ENCODE results near the gene ADRA2A. TPM values are rescaled to one million over a fixed set of nuclear protein-coding genes. Genes with fewer than 3 reads are reported as not detected.

The ADRA2A gene
- total RNA-seq, 1 donor from 2014 or later = 0.07 TPM

DNA sequence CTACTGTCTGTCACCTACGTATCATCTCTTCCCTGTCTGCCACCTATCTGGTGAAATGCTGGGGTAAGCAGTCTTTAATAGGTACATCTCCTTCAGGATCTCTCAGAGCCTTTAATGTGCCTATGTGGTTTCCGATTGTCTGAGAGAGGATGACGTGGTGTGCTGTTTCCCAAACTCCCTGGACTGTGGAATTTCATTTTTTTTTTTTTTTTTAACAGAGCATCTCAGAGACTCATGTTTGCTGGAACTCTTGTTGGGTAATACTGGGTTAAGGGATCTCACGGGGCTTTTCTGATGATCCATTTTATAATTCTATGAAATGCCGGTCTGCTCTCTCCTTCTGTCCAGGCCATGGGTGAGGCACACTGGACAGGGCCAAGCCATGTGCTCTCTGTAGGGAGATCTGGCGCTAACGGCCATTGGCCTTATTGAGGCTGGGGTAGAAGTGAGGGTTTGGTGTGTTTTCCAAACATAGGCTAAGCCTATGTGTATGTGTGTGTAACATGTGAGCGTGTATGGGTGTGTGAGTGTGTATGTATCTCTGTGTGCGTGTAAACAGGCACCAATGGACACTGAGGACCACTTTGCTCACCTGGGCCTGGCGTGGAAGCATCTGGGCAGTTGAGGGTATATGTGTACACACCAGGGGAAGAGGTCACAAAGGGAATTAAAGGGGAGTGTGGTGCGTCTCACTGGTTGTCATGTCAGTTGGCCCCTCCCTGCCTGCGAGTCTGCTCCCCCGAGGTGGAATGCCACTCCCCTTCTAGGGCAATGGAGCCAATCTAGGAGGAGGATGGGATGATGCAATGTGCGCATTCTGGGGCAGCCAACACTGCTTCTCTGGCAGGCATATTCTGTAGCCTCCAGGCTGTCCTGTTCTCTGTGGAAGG, 7.8 kb downstream of the ADRA2A start:
- H3K36me3 Mint-ChIP-seq (ENCODE audit: low read depth) = no peaks in the 10 kb centered on the region
- no peaks in the 10 kb centered on the region for H3K9me3 Mint-ChIP-seq (ENCODE audit: low read depth)
- TF ChIP-seq, protein P1, sequence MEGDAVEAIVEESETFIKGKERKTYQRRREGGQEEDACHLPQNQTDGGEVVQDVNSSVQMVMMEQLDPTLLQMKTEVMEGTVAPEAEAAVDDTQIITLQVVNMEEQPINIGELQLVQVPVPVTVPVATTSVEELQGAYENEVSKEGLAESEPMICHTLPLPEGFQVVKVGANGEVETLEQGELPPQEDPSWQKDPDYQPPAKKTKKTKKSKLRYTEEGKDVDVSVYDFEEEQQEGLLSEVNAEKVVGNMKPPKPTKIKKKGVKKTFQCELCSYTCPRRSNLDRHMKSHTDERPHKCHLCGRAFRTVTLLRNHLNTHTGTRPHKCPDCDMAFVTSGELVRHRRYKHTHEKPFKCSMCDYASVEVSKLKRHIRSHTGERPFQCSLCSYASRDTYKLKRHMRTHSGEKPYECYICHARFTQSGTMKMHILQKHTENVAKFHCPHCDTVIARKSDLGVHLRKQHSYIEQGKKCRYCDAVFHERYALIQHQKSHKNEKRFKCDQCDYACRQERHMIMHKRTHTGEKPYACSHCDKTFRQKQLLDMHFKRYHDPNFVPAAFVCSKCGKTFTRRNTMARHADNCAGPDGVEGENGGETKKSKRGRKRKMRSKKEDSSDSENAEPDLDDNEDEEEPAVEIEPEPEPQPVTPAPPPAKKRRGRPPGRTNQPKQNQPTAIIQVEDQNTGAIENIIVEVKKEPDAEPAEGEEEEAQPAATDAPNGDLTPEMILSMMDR (IDR thresholded peaks at IDR 0.05) = no peak
- no peak for DNase-seq (ENCODE audit: low spot score)
- peaks cover 52% of the 10 kb centered on the region for H3K27me3 Mint-ChIP-seq (ENCODE audit: low read depth)
- H3K4me3 Mint-ChIP-seq (ENCODE audit: unreplicated experiment) = no peak overlapping the region
- H3K4me1 Mint-ChIP-seq (ENCODE audit: low read depth) = no peaks in the 10 kb centered on the region
- no peak overlapping the region for H3K27ac Mint-ChIP-seq (ENCODE audit: unreplicated experiment)

DNA sequence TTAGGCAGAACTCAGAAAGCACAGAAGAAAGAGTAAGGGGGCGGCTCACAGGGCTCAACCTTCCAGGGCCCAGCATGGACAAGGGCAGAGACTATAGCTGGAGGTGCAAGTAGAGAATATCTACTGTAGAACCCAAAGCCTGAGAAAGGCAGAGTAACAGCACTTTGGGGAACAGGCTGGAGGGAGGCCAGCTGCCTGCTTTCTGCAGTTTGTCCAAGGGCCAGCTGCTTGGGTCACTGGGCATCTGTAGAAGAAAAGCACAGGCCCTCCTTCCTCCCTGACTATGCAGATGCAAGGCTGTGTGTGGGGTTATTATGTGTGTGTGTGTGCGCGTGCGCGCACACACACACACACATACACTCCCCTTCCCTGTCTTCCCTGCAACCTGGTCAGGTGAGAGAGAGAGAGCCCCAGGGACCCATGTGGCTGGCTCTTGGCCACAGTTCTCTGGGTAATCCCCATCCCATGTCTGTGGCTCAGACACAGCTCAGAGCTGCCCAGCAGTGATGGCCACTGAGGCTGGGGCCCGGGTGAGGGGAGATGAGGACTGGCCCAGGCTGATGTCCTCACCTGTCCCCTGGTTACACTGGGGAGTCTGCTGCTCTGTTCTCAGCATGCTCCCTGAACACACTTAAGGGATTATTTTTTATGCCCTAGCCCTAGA, 9.0 kb downstream of the ADRA2A start:
- TF ChIP-seq, protein P1 (IDR thresholded peaks at IDR 0.05) = no peak
- Mint-ChIP-seq H3K27me3 (ENCODE audit: low read depth) (peaks cover 47% of the 10 kb centered on the region), H3K9me3 (ENCODE audit: low read depth) (no peaks in the 10 kb centered on the region), H3K4me1 (ENCODE audit: low read depth) (no peaks in the 10 kb centered on the region), H3K36me3 (ENCODE audit: low read depth) (no peaks in the 10 kb centered on the region), H3K4me3 (ENCODE audit: unreplicated experiment) (no peak overlapping the region), H3K27ac (ENCODE audit: unreplicated experiment) (no peak overlapping the region)
- no peak for DNase-seq (ENCODE audit: low spot score)

- TF ChIP-seq, protein P1 (IDR thresholded peaks at IDR 0.05) = no peak
- H3K36me3 Mint-ChIP-seq (ENCODE audit: low read depth) = no peaks in the 10 kb centered on the region
- DNase-seq (ENCODE audit: low spot score) = no peak
- H3K4me3 Mint-ChIP-seq (ENCODE audit: unreplicated experiment) = no peak overlapping the region
- H3K27ac Mint-ChIP-seq (ENCODE audit: unreplicated experiment) = no peak overlapping the region
- H3K4me1 Mint-ChIP-seq (ENCODE audit: low read depth) = no peaks in the 10 kb centered on the region
- H3K27me3 Mint-ChIP-seq (ENCODE audit: low read depth) = peaks cover 49% of the 10 kb centered on the region
- H3K9me3 Mint-ChIP-seq (ENCODE audit: low read depth) = no peaks in the 10 kb centered on the region
Observed at GRCh38 chr10:111086574-111086973, 9.7 kb downstream of the ADRA2A start.

- no peak overlapping the region for H3K27ac Mint-ChIP-seq (ENCODE audit: unreplicated experiment)
- TF ChIP-seq, protein P1 (IDR thresholded peaks at IDR 0.05) = no peak
- H3K36me3 Mint-ChIP-seq (ENCODE audit: low read depth) = no peaks in the 10 kb centered on the region
- DNase-seq (ENCODE audit: low spot score) = no peak
- peaks cover 48% of the 10 kb centered on the region for H3K27me3 Mint-ChIP-seq (ENCODE audit: low read depth)
- no peak overlapping the region for H3K4me3 Mint-ChIP-seq (ENCODE audit: unreplicated experiment)
- H3K4me1 Mint-ChIP-seq (ENCODE audit: low read depth) = no peaks in the 10 kb centered on the region
- H3K9me3 Mint-ChIP-seq (ENCODE audit: low read depth) = no peaks in the 10 kb centered on the region
Observed at GRCh38 chr10:111087331-111087756, 10.5 kb downstream of the ADRA2A start.

GRCh38 chr10:111087968-111088505, 11.2 kb downstream of the ADRA2A start:
- H3K27me3 Mint-ChIP-seq (ENCODE audit: low read depth) = peaks cover 51% of the 10 kb centered on the region
- H3K4me3 Mint-ChIP-seq (ENCODE audit: unreplicated experiment) = no peak overlapping the region
- no peaks in the 10 kb centered on the region for H3K4me1 Mint-ChIP-seq (ENCODE audit: low read depth)
- H3K9me3 Mint-ChIP-seq (ENCODE audit: low read depth) = no peaks in the 10 kb centered on the region
- no peak overlapping the region for H3K27ac Mint-ChIP-seq (ENCODE audit: unreplicated experiment)
- TF ChIP-seq, protein P1 (IDR thresholded peaks at IDR 0.05) = no peak
- no peak for DNase-seq (ENCODE audit: low spot score)
- H3K36me3 Mint-ChIP-seq (ENCODE audit: low read depth) = no peaks in the 10 kb centered on the region
